AG09319 (cell line): ENCODE measurements around the gene UMAD1.

Source experiments
- DNase-seq: peaks from one replicate; pipeline ENCODE4 v3.0.0-alpha.2; 2010; ENCODE audit warnings: low read depth; ENCODE audit errors: extremely low read depth
- TF ChIP-seq, protein P1 (sequence below): IDR thresholded peaks from 2 replicates; pipeline ENCODE4 v1.5.1; 2011; ENCODE audit warnings: low read depth, mild to moderate bottlenecking, inconsistent platforms, low read length, moderate library complexity

UMAD1 gene

DNA sequence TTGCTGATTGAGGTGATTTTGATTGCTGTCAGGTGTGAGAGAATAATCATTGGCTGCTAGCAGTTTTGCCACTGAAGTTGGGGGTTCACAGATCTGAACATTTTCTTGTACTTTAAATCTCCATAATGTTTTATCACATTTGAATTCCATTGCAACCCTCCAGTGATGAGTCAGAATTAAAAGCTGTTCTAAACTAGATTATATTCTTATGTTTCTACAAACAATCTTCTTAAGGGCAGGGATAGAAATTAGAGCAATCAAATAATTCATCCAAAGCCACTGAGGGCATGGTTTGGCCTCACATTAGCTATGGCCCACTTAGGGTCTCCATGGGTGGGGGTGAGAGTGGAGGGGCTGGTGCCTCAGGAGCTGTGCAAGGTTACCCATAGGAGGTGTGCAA, 130.9 kb downstream of the UMAD1 start:
- no peak for DNase-seq
- TF ChIP-seq, protein P1, sequence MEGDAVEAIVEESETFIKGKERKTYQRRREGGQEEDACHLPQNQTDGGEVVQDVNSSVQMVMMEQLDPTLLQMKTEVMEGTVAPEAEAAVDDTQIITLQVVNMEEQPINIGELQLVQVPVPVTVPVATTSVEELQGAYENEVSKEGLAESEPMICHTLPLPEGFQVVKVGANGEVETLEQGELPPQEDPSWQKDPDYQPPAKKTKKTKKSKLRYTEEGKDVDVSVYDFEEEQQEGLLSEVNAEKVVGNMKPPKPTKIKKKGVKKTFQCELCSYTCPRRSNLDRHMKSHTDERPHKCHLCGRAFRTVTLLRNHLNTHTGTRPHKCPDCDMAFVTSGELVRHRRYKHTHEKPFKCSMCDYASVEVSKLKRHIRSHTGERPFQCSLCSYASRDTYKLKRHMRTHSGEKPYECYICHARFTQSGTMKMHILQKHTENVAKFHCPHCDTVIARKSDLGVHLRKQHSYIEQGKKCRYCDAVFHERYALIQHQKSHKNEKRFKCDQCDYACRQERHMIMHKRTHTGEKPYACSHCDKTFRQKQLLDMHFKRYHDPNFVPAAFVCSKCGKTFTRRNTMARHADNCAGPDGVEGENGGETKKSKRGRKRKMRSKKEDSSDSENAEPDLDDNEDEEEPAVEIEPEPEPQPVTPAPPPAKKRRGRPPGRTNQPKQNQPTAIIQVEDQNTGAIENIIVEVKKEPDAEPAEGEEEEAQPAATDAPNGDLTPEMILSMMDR = no peak

DNA sequence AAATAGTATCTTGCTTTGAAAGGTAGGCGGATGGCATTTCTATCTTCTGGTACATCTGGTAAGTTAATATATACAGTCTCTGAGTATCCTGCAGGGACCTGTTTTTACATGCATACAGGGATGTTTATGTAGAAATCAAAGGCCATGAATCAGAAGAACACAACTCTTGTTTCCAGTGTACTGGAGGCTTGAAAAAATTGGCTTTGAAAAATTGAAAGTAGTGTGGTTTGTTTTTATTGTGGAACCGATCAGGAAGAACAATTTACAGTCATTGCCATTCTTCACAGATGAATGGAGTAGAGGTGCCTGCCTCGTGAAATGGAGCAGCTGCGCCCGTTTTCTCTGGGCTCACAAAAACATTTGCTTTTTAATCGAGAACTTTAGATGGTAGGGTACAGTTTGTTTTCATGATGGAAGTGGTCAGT, 131.9 kb downstream of the UMAD1 start:
- no peak for DNase-seq

DNA sequence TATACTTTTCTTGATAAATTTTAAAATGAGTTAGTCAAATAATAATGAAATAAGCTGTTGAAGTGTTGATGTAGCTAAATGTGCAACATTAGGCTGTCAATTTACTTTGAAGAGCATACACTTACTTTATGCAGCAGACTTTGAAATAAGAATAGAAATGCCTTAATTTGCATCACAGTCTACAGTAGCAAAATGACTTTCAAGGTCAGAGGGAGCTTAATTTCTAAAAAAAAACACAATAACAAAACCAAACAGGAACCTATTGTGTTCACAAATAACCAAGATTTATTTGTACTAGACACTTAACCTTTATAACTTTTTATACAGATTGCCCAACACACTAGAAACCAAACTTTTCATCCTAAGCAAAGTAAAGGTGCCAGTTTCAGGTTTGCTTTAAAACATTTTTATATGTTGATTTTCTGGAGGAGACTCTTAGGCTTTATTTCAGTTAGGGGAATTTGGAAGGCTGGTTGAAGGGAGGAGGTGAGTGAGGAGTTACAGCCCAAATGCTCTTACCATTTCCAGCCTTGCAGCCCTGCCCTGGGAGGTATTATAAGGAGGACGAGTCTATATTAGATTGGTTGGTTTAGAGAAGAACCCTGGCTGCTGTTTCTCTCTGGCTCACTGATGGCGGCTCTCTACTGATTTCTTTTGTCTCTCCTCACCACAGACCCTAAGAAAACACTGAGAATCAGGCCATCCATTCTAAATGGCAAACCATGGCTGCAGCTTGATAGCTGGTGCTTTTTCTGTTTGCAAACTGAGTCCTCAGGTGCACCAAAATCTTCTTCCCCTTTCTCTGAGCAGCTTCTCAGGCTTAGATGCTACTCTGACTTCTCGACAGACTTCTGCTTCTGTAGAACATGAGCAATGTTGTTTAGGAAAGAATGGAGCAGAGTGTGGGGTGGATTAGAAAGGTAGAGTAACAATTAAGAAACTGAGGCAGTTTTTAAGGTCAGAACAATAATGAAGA, 133.1 kb downstream of the UMAD1 start:
- no peak for DNase-seq
- TF ChIP-seq, protein P1 = no peak

More for the DNA sequence above, 131.9 kb downstream of the UMAD1 start:
- TF ChIP-seq, protein P1 = no peak

DNA sequence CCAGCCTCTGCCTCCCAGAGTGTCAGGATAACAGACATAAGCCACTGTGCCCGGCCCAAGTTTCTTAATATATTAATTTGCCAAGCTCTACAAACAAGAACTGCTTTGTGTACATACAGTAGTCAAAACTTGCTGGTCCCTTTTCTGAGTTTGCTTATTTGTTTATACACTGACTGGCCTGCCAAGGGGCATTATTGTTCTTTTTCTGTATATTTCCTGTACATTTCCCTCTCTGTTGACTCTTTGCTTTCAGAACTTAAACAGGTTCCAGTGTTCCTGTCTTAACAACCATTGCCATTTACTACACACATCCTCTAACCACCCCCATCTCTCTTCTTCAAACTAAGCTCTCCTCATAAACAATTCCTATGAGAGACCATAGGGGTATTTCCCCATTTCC, 139.3 kb downstream of the UMAD1 start:
- TF ChIP-seq, protein P1 = no peak

DNA sequence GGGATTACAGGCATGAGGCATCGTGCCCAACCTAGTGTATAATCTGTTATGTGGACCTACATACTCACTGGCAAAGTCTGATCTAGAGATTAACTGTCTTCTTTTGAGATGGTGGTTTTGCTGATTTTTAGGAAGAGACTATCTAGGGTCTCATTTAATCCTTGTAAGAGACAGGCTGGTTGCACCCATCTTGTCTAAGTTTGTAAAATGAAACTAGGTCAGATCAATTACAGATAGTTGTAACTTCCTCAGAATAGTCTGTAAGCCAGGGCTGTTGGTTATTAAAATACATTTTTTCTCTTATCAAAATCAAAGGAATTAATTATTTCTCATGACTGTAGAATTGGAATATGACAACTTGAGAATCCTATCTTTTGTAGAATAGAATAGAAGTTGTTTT, 142.4 kb downstream of the UMAD1 start:
- no peak for DNase-seq
- TF ChIP-seq, protein P1 = no peak

More for the DNA sequence above, 139.3 kb downstream of the UMAD1 start:
- DNase-seq = no peak

DNA sequence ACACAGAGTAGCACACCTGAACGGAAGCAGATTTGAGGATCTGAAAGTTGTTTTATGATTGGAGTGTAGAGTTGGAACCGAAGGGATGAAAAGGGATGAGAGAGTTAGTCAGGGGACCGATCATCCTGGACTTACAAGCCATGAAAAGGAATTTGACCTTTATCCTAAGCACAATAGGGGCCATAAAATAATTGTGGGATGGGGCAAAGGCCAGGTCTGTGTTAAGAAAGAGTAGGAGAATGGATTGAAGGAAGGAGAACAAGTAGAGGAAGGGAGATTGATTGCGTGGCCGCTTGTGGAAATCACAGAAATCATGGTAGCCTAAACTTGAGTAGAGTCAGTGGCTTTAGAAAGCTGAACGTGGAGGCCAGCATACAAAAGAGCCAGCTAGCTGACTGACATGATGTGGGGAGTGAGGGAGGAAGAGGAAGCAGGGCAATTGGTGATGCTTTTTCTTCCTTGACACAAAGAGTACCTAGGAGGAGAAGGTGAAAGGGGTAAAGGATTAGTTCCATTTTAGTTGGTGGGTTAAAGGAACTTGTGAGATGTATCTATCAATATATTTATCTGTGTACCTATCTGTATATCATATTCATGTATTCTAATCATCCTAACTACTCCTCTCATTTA, 144.9 kb downstream of the UMAD1 start:
- TF ChIP-seq, protein P1 = no peak
- no peak for DNase-seq

DNA sequence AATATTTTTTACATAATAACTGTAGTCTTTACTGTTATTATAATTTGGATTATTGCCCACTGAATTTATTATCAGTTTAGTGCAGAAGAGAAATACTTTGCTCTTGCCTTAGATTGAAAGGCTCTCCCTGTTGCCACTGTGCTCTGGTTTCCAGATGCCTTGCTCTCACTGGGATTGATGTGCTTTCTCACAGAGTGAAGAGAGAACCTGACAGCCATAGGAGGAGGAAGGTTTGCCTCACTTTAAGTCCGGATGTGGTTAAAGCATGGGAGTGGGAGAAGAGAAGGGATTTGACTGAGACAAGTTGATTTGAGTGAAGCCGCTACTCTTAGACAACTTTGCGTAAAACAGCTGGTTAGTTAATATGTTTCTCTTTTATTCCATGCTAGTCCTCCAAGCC, 146.0 kb downstream of the UMAD1 start:
- no peak for DNase-seq
- TF ChIP-seq, protein P1 = no peak
